ENCODE measurements around the gene SLC6A9.

DNA sequence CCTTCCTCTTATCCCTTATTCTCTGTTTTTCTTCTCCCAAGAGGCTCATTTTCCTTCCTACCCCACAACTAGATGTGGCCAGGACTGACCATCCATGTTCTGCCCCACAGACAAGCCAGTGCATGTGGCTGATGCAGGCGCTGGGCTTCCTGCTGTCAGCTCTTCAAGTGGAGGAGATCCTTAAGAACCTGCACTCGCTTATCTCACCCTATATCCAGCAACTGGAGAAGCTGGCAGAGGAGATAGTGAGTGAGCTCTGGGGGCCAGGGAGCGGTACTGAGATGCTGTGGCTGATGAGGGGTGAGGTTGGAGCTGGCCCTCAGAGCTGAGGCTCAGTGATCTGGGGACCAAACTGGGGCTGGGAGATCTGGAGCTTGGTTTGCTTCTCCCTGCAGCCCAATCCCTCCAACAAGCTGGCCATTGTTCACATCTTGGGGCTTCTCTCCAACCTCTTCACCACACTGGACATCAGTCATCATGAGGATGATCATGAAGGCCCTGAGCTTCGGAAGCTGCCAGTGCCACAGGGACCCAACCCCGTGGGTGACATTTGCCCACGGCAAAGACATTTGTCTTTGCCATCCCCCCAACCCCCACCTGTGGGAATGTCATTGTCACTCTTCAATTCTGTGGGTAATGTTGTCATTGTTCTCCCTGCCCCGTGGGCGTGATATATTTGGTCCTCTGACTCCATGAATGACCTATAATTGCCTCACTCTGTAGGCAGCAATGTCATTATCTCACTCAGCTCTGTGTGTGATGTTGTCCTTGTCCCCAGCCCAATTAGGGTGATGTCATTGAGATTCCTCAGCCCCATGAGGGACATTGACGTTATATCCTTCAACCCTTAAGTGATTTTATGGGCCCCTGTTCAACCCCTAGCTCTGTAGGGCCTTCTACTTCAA lies 72.7 kb downstream of the SLC6A9 start:
- TF ChIP-seq, protein P1, sequence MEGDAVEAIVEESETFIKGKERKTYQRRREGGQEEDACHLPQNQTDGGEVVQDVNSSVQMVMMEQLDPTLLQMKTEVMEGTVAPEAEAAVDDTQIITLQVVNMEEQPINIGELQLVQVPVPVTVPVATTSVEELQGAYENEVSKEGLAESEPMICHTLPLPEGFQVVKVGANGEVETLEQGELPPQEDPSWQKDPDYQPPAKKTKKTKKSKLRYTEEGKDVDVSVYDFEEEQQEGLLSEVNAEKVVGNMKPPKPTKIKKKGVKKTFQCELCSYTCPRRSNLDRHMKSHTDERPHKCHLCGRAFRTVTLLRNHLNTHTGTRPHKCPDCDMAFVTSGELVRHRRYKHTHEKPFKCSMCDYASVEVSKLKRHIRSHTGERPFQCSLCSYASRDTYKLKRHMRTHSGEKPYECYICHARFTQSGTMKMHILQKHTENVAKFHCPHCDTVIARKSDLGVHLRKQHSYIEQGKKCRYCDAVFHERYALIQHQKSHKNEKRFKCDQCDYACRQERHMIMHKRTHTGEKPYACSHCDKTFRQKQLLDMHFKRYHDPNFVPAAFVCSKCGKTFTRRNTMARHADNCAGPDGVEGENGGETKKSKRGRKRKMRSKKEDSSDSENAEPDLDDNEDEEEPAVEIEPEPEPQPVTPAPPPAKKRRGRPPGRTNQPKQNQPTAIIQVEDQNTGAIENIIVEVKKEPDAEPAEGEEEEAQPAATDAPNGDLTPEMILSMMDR (conservative IDR thresholded peaks at IDR 0.05; ENCODE audit: low read length) = no peak
- TF ChIP-seq EZH2phosphoT487 (IDR thresholded peaks at IDR 0.05; ENCODE audit: borderline replicate concordance, low read depth, low read length) = no peak
